ENCODE measurements around the gene BMAL1. TPM values are rescaled to one million over a fixed set of nuclear protein-coding genes. Genes with fewer than 3 reads are reported as not detected.
A peak's percentile ranks its signal among the peaks of the same experiment; 100 is the strongest.

BMAL1 gene
- polyA plus RNA-seq, 1 donor (not counting 4 experiments of a cell fraction or from before 2014, with no cell fraction given): 27.5 TPM

DNA sequence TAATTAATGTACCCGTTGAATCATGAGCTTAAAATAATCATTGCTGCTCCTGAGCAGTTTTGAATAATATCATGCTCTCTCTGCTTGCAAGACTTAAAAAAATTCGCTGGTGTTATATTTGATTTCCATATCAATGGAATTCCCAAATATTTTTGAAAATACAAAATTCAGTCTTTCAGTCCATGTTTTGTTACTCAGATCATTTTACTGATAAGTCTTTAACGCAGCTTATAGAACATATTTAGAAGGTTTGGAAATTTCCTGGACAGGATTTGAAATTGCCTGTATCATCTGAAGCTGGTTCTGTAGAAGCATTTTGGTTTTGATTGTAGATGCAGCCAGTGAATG, 1.9 kb downstream of the BMAL1 start:
- H3K4me1 ChIP-seq (ENCODE audit: control insufficient read depth, extremely low read depth, insufficient read depth, low read length): peaks cover 26% of the 10 kb centered on the region
- peaks cover 53% of the 10 kb centered on the region for H3K79me2 ChIP-seq (ENCODE audit: control insufficient read depth, insufficient read depth, low read length)
- H2AFZ ChIP-seq (ENCODE audit: control insufficient read depth, low read length): no peak overlapping the region
- no peak for DNase-seq (ENCODE audit: low read depth, low spot score)
- no peak overlapping the region for H3K27ac ChIP-seq (ENCODE audit: control insufficient read depth, insufficient read depth, low read length)
- H3K27me3 ChIP-seq (ENCODE audit: control insufficient read depth, extremely low read depth, insufficient read depth, low read length): no peaks in the 10 kb centered on the region
- H4K20me1 ChIP-seq (ENCODE audit: control insufficient read depth, extremely low read depth, insufficient read depth, low read length): peaks cover 10% of the 10 kb centered on the region
- H3K36me3 ChIP-seq (ENCODE audit: control insufficient read depth in 2 of 2, extremely low read depth in 1 of 2, insufficient read depth in 2 of 2, low read length in 2 of 2): peaks cover 2 to 5% of the 10 kb centered on the region in 2 experiments
- H3K4me3 ChIP-seq (ENCODE audit: control insufficient read depth in 2 of 3, extremely low read depth in 1 of 3, insufficient read depth in 2 of 3, low read depth in 1 of 3, low read length in 3 of 3): peak overlapping the region; percentile 80
- peaks cover 5% of the 10 kb centered on the region for H3K9me1 ChIP-seq (ENCODE audit: control insufficient read depth, extremely low read depth, insufficient read depth, low read length)
- no peak for FAIRE-seq
- H3K4me2 ChIP-seq (ENCODE audit: control insufficient read depth, extremely low read depth, insufficient read depth, low read depth, low read length): peak overlapping the region; percentile 88
- no peaks in the 10 kb centered on the region for H3K9me3 ChIP-seq (ENCODE audit: control insufficient read depth, low read depth, low read length)
- dilution Hi-C loops (cut with MboI; ENCODE audit: extremely low pct_ligation_motif_present, low sequenced_read_pairs): no loop called here
- peak overlapping the region; percentile 85 for H3K9ac ChIP-seq (ENCODE audit: control insufficient read depth, extremely low read depth, insufficient read depth, low read length)
- no peak for TF ChIP-seq EZH2 (IDR thresholded peaks at IDR 0.05; ENCODE audit: low read length)
- TF ChIP-seq, protein P1, sequence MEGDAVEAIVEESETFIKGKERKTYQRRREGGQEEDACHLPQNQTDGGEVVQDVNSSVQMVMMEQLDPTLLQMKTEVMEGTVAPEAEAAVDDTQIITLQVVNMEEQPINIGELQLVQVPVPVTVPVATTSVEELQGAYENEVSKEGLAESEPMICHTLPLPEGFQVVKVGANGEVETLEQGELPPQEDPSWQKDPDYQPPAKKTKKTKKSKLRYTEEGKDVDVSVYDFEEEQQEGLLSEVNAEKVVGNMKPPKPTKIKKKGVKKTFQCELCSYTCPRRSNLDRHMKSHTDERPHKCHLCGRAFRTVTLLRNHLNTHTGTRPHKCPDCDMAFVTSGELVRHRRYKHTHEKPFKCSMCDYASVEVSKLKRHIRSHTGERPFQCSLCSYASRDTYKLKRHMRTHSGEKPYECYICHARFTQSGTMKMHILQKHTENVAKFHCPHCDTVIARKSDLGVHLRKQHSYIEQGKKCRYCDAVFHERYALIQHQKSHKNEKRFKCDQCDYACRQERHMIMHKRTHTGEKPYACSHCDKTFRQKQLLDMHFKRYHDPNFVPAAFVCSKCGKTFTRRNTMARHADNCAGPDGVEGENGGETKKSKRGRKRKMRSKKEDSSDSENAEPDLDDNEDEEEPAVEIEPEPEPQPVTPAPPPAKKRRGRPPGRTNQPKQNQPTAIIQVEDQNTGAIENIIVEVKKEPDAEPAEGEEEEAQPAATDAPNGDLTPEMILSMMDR (optimal IDR thresholded peaks at IDR 0.05 in 1 of 3, IDR thresholded peaks at IDR 0.05 in 1 of 3, conservative IDR thresholded peaks at IDR 0.05 in 1 of 3; ENCODE audit: extremely low read depth in 1 of 3, insufficient read depth in 2 of 3, low read length in 3 of 3): no peak

DNA sequence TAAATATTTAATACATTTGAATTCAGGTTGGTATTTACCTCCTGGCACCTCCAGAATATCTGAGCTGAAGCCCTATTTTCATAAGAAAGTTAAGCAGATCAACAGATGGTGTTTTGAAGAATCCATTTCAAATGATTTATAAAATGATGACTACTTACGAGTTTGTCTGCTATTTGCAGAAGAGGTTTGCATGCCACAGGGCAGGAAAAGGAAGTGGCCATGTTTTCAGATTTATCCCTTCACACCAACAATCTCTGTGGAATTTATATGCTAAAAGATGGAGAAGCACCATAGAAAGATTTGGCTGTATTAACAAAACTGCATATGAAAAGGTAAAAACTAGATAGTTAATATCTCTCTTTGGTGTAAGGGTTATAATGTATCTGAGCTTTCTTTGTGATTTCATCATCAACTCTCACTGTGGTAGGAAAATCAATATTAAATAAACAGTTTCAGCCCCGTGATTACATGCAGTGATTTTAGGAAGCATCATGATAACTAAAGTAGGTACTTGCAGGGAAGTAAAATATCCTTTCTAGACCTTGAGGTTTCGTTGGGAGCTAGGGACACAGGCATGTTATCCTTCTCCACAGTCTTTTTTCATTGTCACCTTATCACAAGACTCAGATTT, 2.6 kb downstream of the BMAL1 start:
- Histone ChIP-seq H3K4me2 (ENCODE audit: control insufficient read depth, extremely low read depth, insufficient read depth, low read depth, low read length) (peak overlapping the region; percentile 88), H3K27me3 (ENCODE audit: control insufficient read depth, extremely low read depth, insufficient read depth, low read length) (no peaks in the 10 kb centered on the region), H3K79me2 (ENCODE audit: control insufficient read depth, insufficient read depth, low read length) (peaks cover 60% of the 10 kb centered on the region), H3K4me3 (ENCODE audit: control insufficient read depth in 2 of 3, extremely low read depth in 1 of 3, insufficient read depth in 2 of 3, low read depth in 1 of 3, low read length in 3 of 3) (peak overlapping the region in 1 of 3 experiments; percentile 80), H3K36me3 (ENCODE audit: control insufficient read depth in 2 of 2, extremely low read depth in 1 of 2, insufficient read depth in 2 of 2, low read length in 2 of 2) (peaks cover 4 to 5% of the 10 kb centered on the region in 2 experiments), H3K9me1 (ENCODE audit: control insufficient read depth, extremely low read depth, insufficient read depth, low read length) (peaks cover 8% of the 10 kb centered on the region), H3K9me3 (ENCODE audit: control insufficient read depth, low read depth, low read length) (no peaks in the 10 kb centered on the region), H2AFZ (ENCODE audit: control insufficient read depth, low read length) (no peak overlapping the region), H4K20me1 (ENCODE audit: control insufficient read depth, extremely low read depth, insufficient read depth, low read length) (peaks cover 10% of the 10 kb centered on the region), H3K9ac (ENCODE audit: control insufficient read depth, extremely low read depth, insufficient read depth, low read length) (no peak overlapping the region), H3K4me1 (ENCODE audit: control insufficient read depth, extremely low read depth, insufficient read depth, low read length) (peaks cover 26% of the 10 kb centered on the region), H3K27ac (ENCODE audit: control insufficient read depth, insufficient read depth, low read length) (no peak overlapping the region)
- FAIRE-seq (no peak), DNase-seq (ENCODE audit: low read depth, low spot score) (no peak)
- dilution Hi-C loops (cut with MboI; ENCODE audit: extremely low pct_ligation_motif_present, low sequenced_read_pairs): no loop called here
- TF ChIP-seq, protein P1 (optimal IDR thresholded peaks at IDR 0.05 in 1 of 3, IDR thresholded peaks at IDR 0.05 in 1 of 3, conservative IDR thresholded peaks at IDR 0.05 in 1 of 3; ENCODE audit: extremely low read depth in 1 of 3, insufficient read depth in 2 of 3, low read length in 3 of 3): no peak
- TF ChIP-seq EZH2 (IDR thresholded peaks at IDR 0.05; ENCODE audit: low read length): no peak

All from keratinocyte (primary cell).